Measurements from ENCODE around the gene TTC1.

TTC1 gene

DNA sequence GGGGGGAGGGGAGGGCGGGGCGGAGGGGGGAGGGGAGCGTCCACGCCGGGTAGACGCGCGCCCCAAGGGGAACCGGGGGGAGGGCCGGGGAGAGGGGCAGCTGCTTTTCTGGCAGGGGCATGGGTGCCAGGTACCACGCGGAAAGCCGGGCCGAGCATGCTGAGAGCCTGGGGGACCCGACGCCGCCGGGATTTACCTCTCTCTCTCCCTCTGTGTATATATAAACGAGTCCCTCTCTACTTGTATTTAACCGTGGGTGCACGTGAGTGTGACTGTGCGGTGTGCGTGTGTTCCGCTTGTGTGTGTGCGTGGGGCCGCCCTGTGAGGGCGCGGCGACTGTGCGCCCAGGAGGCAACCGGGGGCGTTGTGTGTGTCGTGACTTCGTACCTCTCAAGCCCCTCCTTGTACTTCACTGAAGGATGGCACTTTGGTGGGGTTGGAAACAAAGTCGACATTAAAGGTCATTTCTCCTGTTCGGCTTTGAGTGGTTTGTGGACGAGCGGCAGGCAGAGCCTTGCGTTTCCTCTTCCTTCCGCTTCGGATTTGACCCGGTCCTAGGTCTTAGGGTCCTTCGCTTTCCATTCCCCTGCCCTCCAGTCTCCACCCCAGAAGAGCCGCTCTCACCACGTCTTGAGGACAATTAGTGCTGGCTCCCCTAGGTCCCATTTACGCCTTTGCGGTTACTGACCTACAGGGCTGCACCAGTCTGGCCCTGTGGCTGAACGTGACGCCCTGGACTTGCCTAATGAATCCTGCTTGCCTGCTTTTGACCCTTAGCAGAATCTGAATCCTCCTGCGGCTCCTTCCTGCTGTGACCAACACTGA lies 36.2 kb upstream of the TTC1 start:
- Histone ChIP-seq H3K4me3 (ENCODE audit: low read depth, low read length) (peak overlapping the region; percentile 54), H3K9ac (ENCODE audit: low read depth, low read length) (no peak overlapping the region)

DNA sequence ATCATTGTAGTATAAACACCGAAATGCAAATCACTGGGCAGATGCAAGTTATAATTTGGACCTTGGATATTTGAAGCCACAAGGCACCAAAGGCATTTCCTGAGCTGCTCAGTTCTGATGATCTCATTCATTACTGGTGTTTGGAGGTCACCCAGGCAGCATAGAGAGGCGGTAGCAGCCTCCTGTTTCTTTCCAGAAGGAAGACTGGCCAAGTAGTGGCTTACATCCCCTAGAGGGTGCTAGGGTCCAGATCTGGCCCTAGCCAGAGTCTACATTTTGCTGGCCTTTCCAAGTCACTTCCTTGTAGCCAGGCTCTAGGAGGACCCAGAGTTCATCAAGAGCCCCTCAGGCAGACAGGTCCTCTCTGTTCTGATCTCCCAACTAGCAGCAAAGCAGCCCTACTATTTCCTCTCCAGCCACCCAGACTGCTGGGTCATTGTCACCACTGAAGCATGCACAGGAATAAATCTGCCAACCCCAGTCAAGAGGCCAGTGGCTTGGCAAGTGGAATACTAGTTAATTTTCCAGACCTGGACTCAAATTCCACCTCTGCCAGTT lies 33.4 kb upstream of the TTC1 start:
- no peaks in the 10 kb centered on the region for H3K4me1 ChIP-seq (ENCODE audit: control insufficient read depth, insufficient read depth, low read length)
- no peaks in the 10 kb centered on the region for H3K9me3 ChIP-seq (ENCODE audit: control insufficient read depth, insufficient read depth, low read length)
- peaks cover 54% of the 10 kb centered on the region for H3K27me3 ChIP-seq (ENCODE audit: control insufficient read depth, insufficient read depth, low read length)
- no peak overlapping the region for H3K4me3 ChIP-seq (ENCODE audit: low read depth, low read length)
- no peaks in the 10 kb centered on the region for H3K36me3 ChIP-seq (ENCODE audit: control insufficient read depth, insufficient read depth, low read length)
- H3K9ac ChIP-seq (ENCODE audit: low read depth, low read length) = no peak overlapping the region

More for the DNA sequence above, 36.2 kb upstream of the TTC1 start:
- H3K36me3 ChIP-seq (ENCODE audit: control insufficient read depth, insufficient read depth, low read length) = no peaks in the 10 kb centered on the region
- peaks cover 58% of the 10 kb centered on the region for H3K27me3 ChIP-seq (ENCODE audit: control insufficient read depth, insufficient read depth, low read length)
- H3K4me1 ChIP-seq (ENCODE audit: control insufficient read depth, insufficient read depth, low read length) = no peaks in the 10 kb centered on the region
- no peaks in the 10 kb centered on the region for H3K9me3 ChIP-seq (ENCODE audit: control insufficient read depth, insufficient read depth, low read length)

DNA sequence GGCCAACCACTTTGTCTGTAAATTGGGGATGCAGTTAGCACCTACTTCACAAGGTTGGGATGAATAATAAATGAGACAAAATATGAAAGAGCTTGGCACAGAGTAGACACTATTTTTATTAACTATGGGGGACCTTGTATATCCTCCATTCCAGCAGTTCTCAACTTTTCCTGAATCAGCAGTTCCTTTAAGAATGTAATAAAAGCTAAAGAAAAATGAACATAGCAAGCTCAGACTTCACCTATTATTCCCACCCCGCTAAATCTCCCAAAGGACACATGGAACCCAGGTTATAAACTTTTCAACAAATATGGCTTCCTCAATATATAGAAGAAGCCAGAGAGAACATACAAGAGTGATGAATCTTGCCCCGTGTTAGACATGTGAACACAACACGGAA lies 32.0 kb upstream of the TTC1 start:
- Histone ChIP-seq H3K9ac (ENCODE audit: low read depth, low read length) (no peak overlapping the region), H3K27me3 (ENCODE audit: control insufficient read depth, insufficient read depth, low read length) (peaks cover 44% of the 10 kb centered on the region), H3K4me1 (ENCODE audit: control insufficient read depth, insufficient read depth, low read length) (no peaks in the 10 kb centered on the region), H3K4me3 (ENCODE audit: low read depth, low read length) (no peak overlapping the region), H3K36me3 (ENCODE audit: control insufficient read depth, insufficient read depth, low read length) (no peaks in the 10 kb centered on the region), H3K9me3 (ENCODE audit: control insufficient read depth, insufficient read depth, low read length) (no peaks in the 10 kb centered on the region)

DNA sequence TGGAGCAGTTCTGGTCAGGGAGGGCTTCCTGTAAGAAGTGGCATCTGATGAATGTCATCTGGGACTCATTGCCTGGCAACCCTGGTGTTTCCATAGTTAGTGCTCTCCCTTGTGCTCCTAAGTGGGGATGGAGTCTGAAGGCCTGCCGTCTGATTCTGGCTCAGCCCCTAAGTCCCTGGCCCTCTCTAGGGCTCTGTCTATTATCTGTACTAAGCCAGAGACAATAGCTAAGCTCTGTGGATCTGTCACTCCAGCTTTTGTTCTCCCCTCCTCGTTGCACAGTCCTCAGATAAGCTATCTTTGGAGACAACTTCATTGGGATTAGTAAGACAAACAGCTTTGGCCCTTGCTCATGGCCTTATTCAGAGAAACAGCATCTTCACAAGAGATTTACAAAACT lies 30.6 kb upstream of the TTC1 start:
- Histone ChIP-seq H3K4me1 (ENCODE audit: control insufficient read depth, insufficient read depth, low read length) (no peaks in the 10 kb centered on the region), H3K36me3 (ENCODE audit: control insufficient read depth, insufficient read depth, low read length) (no peaks in the 10 kb centered on the region), H3K27me3 (ENCODE audit: control insufficient read depth, insufficient read depth, low read length) (peaks cover 31% of the 10 kb centered on the region), H3K9ac (ENCODE audit: low read depth, low read length) (no peak overlapping the region), H3K9me3 (ENCODE audit: control insufficient read depth, insufficient read depth, low read length) (no peaks in the 10 kb centered on the region), H3K4me3 (ENCODE audit: low read depth, low read length) (no peak overlapping the region)

DNA sequence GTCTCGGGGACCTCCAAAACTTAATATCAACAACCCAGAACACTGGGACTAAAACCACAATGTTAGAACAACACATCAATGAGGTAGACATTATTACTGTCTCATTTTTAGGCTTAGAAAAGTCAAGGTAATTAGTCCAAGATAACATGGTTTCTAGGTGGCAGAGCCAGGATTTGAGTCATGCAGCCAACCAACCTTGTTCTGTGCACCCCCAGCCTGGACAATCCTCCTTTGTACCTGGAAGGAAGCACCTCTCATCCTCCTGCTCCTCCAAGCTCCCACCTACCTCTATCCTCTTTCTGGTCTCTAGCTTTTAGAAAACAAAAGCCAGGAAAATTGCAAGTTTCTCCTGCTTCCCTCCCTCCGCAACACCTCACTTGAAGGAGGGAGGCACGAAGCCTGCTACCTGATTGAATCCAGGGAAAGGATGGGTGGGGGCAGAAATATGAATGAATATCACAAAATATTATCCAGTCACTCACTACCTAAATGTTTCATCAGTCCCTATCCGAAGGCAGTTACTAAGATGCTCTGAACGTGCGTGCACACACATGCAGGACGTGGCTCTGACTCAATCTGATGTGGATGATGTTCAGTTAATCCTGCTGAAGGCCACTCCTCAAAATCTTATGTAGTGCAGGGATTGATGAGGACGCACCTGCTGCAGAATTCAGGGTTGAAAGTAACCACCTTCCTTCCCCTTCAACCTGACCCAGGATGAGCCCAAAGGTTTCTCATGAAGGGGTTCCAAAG lies 26.3 kb upstream of the TTC1 start:
- Histone ChIP-seq H3K27me3 (ENCODE audit: control insufficient read depth, insufficient read depth, low read length) (peaks cover 38% of the 10 kb centered on the region), H3K9ac (ENCODE audit: low read depth, low read length) (no peak overlapping the region), H3K36me3 (ENCODE audit: control insufficient read depth, insufficient read depth, low read length) (no peaks in the 10 kb centered on the region), H3K4me3 (ENCODE audit: low read depth, low read length) (no peak overlapping the region), H3K4me1 (ENCODE audit: control insufficient read depth, insufficient read depth, low read length) (no peaks in the 10 kb centered on the region), H3K9me3 (ENCODE audit: control insufficient read depth, insufficient read depth, low read length) (no peaks in the 10 kb centered on the region)

DNA sequence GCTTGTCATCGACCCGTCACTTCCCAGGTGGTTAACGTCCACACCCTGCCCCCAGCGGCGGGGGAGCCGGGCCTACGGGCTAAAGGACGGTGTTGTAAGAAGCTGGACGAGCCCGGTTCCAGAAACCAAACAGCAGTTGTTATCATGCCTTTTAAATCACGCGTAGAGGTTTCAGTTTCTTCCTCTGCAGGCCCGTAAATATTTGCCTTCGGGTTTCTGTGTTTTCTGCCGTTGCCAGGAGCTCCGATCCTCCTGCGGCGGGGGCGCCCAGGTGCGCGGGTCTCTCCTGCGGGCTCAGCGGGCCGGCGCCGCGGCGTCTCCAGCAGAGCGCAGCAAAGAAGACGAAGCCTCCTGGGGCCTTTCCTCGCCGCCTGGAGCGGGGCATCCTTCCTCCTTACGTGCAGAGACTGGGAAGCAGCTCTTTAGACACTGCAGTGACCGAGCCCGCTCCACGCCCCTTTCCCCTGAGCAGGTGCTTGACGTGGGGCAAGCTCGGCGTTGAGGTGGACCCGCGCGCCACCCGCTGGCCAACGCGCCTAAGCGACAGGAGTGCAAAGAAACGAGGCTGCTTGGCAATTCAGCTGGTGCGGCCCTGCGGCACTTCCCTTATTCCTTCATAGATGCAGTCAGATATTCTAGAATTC lies 21.8 kb upstream of the TTC1 start:
- no peaks in the 10 kb centered on the region for H3K4me1 ChIP-seq (ENCODE audit: control insufficient read depth, insufficient read depth, low read length)
- H3K9me3 ChIP-seq (ENCODE audit: control insufficient read depth, insufficient read depth, low read length) = no peaks in the 10 kb centered on the region
- H3K36me3 ChIP-seq (ENCODE audit: control insufficient read depth, insufficient read depth, low read length) = no peaks in the 10 kb centered on the region
- peaks cover 31% of the 10 kb centered on the region for H3K27me3 ChIP-seq (ENCODE audit: control insufficient read depth, insufficient read depth, low read length)
- no peak overlapping the region for H3K9ac ChIP-seq (ENCODE audit: low read depth, low read length)
- H3K4me3 ChIP-seq (ENCODE audit: low read depth, low read length) = peak overlapping the region; percentile 59

DNA sequence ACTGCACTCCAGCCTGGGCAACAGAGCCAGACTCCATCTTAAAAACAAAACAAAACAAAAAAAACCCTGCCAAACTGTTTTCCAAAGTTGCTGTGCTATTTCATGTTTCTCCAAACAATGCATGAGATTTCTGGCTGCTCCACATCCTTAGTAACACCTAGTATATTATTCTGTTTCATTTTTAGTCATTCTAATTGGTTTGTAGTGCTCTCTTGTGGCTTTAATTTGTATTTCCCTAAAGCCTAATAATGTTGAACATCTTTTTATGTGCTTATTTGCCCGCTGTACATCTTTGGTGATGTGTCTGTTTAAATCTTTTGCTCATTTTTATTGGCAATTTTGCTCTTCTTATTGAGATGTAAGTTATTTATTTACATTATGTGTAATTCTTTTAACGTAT lies 18.4 kb upstream of the TTC1 start:
- Histone ChIP-seq H3K27me3 (ENCODE audit: control insufficient read depth, insufficient read depth, low read length) (peaks cover 23% of the 10 kb centered on the region), H3K36me3 (ENCODE audit: control insufficient read depth, insufficient read depth, low read length) (no peaks in the 10 kb centered on the region), H3K4me3 (ENCODE audit: low read depth, low read length) (no peak overlapping the region), H3K4me1 (ENCODE audit: control insufficient read depth, insufficient read depth, low read length) (no peaks in the 10 kb centered on the region), H3K9me3 (ENCODE audit: control insufficient read depth, insufficient read depth, low read length) (no peaks in the 10 kb centered on the region), H3K9ac (ENCODE audit: low read depth, low read length) (no peak overlapping the region)

DNA sequence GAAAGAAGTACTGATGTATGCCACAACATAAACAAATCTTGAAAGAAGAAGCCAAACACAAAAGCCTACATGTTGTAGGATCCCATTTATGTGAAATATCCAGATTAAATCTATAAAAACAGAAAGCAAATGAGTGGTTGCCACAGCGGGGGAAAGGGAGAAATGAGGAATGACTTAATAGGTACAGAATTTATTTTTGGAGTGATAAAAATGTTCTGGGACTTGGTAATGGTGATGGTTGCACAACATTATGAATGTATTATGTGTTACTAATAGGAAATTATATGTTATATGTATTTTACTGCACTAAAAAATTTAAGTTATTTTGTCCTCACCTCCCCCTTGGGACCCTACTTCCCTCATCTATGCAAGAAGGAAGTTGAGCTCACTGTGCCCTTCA lies 16.4 kb upstream of the TTC1 start:
- no peak overlapping the region for H3K9ac ChIP-seq (ENCODE audit: low read depth, low read length)
- no peak overlapping the region for H3K4me3 ChIP-seq (ENCODE audit: low read depth, low read length)
- no peaks in the 10 kb centered on the region for H3K4me1 ChIP-seq (ENCODE audit: control insufficient read depth, insufficient read depth, low read length)
- H3K36me3 ChIP-seq (ENCODE audit: control insufficient read depth, insufficient read depth, low read length) = no peaks in the 10 kb centered on the region
- H3K9me3 ChIP-seq (ENCODE audit: control insufficient read depth, insufficient read depth, low read length) = no peaks in the 10 kb centered on the region
- H3K27me3 ChIP-seq (ENCODE audit: control insufficient read depth, insufficient read depth, low read length) = peaks cover 6% of the 10 kb centered on the region

DNA sequence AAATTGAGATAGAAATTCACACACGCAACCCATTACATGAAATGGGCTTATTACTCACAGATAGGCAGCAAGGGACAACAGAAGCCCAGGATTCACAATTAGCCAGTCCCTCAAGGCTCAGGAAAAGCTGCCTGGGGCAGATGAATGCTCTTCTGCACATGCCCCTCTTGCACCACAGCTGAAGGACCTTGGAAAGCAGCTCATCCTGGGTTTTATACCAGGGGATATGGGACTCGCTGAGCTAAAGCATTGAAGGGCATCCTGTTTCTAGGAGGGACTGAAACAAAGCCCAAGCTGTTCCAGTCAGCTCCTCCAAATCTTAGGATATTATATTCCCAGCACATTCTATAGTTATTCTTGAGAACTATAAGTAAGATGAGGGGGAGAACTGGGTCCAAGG lies 15.7 kb upstream of the TTC1 start:
- Histone ChIP-seq H3K9me3 (ENCODE audit: control insufficient read depth, insufficient read depth, low read length) (no peaks in the 10 kb centered on the region), H3K4me3 (ENCODE audit: low read depth, low read length) (no peak overlapping the region), H3K4me1 (ENCODE audit: control insufficient read depth, insufficient read depth, low read length) (no peaks in the 10 kb centered on the region)

DNA sequence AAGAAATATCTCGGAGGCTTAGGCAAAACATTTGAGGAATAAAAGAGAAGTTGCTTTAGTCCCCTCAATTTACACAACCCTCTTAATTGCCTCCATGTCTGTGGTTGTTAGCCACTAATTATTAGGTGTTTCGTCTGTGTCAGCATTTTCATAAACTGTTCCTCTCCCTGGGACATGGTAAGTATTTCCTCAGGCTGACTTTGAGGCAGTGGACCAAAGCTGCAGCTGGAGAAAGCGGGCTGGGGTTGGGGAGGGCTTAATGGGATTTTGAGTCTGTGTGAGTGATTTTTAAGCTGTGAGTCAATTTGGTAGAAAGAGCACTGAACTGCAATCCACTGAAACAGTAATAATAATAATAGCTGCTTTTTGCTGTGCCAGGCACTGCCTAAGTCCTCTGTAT lies 13.0 kb upstream of the TTC1 start:
- Histone ChIP-seq H3K9ac (ENCODE audit: low read depth, low read length) (no peak overlapping the region), H3K4me1 (ENCODE audit: control insufficient read depth, insufficient read depth, low read length) (no peaks in the 10 kb centered on the region), H3K4me3 (ENCODE audit: low read depth, low read length) (no peak overlapping the region), H3K27me3 (ENCODE audit: control insufficient read depth, insufficient read depth, low read length) (no peaks in the 10 kb centered on the region), H3K9me3 (ENCODE audit: control insufficient read depth, insufficient read depth, low read length) (no peaks in the 10 kb centered on the region), H3K36me3 (ENCODE audit: control insufficient read depth, insufficient read depth, low read length) (no peaks in the 10 kb centered on the region)

More for the DNA sequence above, 15.7 kb upstream of the TTC1 start:
- H3K27me3 ChIP-seq (ENCODE audit: control insufficient read depth, insufficient read depth, low read length) = peaks cover 2% of the 10 kb centered on the region
- no peak overlapping the region for H3K9ac ChIP-seq (ENCODE audit: low read depth, low read length)
- no peaks in the 10 kb centered on the region for H3K36me3 ChIP-seq (ENCODE audit: control insufficient read depth, insufficient read depth, low read length)

DNA sequence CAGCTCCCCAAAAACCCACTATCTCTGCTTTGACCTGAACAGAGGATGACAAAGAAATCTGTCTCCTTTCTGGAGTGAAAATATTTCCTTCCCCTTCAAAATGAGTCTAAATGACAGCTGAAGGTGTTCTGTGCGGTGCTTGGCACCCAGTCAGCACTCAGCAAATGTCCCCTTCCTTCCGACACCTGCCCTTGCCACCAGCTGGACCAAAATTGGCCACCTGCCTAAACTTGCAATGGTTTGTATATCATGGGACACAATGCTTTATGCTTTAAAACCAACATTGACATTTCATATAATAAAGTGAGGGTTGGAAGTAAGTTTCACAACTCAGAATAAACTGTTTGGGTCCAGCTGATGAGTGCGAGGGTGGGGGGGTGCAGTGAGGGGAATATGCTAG lies 7.5 kb upstream of the TTC1 start:
- no peak overlapping the region for H3K4me3 ChIP-seq (ENCODE audit: low read depth, low read length)
- H3K9ac ChIP-seq (ENCODE audit: low read depth, low read length) = no peak overlapping the region
- H3K4me1 ChIP-seq (ENCODE audit: control insufficient read depth, insufficient read depth, low read length) = no peaks in the 10 kb centered on the region
- no peaks in the 10 kb centered on the region for H3K9me3 ChIP-seq (ENCODE audit: control insufficient read depth, insufficient read depth, low read length)
- no peaks in the 10 kb centered on the region for H3K27me3 ChIP-seq (ENCODE audit: control insufficient read depth, insufficient read depth, low read length)
- no peaks in the 10 kb centered on the region for H3K36me3 ChIP-seq (ENCODE audit: control insufficient read depth, insufficient read depth, low read length)

Data from iPS-15b (cell line).